Stimulated activated naive B cell treated with anti-CD40 and anti-IgM and Interleukin-4, amounts not matched to agents 10 μg/mL and 1 μg/mL and 100 μg/mL, for 72 hours (primary cell): ENCODE measurements around the gene AKAP13.

Experiments
- ATAC-seq, 2 donors: fragments of 150-1000 bp; cut with Tn5 transposase; replicated peaks; 2 replicates each; pipeline ENCODE4 v1.10.0; 2021; ENCODE audit warnings: moderate library complexity in 1 of 2
- DNase-seq: peaks from one replicate; pipeline ENCODE4 v3.0.0; 2021
- H3K27ac Mint-ChIP-seq: one replicate; pipeline ENCODE4 v1.8.0; 2022; ENCODE audit warnings: mild to moderate bottlenecking, mixed read lengths
- H3K27me3 Mint-ChIP-seq, 2 donors: one replicate each; pipeline ENCODE4 v1.8.0; 2022; ENCODE audit warnings: mixed read lengths in 2 of 2
- H3K36me3 Mint-ChIP-seq, 2 donors: one replicate each; pipeline ENCODE4 v1.8.0; 2022; ENCODE audit warnings: mixed read lengths in 2 of 2, mild to moderate bottlenecking in 1 of 2
- H3K4me1 Mint-ChIP-seq, 2 donors: one replicate each; pipeline ENCODE4 v1.8.0; 2022; ENCODE audit warnings: mixed read lengths in 2 of 2, mild to moderate bottlenecking in 1 of 2
- H3K4me3 Mint-ChIP-seq, 2 donors: one replicate each; pipeline ENCODE4 v1.8.0; 2022; ENCODE audit warnings: mild to moderate bottlenecking in 2 of 2, mixed read lengths in 2 of 2, moderate library complexity in 1 of 2
- H3K9me3 Mint-ChIP-seq, 2 donors: one replicate each; pipeline ENCODE4 v1.8.0; 2022; ENCODE audit warnings: mixed read lengths in 2 of 2, mild to moderate bottlenecking in 1 of 2

Gene AKAP13

GRCh38 chr15:85361323-85361722, 19.1 kb upstream of the AKAP13 start:
- ATAC-seq = peak; percentile 66 to 76
- no peaks in the 10 kb centered on the region for H3K36me3 Mint-ChIP-seq
- H3K4me1 Mint-ChIP-seq = peaks cover 33 to 45% of the 10 kb centered on the region in 2 donors
- H3K9me3 Mint-ChIP-seq = no peaks in the 10 kb centered on the region
- DNase-seq = peak; percentile 27
- no peaks in the 10 kb centered on the region for H3K27me3 Mint-ChIP-seq
- H3K27ac Mint-ChIP-seq = peak overlapping the region; percentile 11
- H3K4me3 Mint-ChIP-seq = peak overlapping the region in 1 of 2 donors; percentile 4

- Mint-ChIP-seq H3K27me3 (no peaks in the 10 kb centered on the region), H3K27ac (no peak overlapping the region), H3K36me3 (no peaks in the 10 kb centered on the region), H3K9me3 (no peaks in the 10 kb centered on the region), H3K4me3 (no peak overlapping the region), H3K4me1 (peaks cover 31 to 48% of the 10 kb centered on the region in 2 donors)
- no peak for ATAC-seq
- no peak for DNase-seq
Measured at GRCh38 chr15:85362436-85363081, 17.8 kb upstream of the AKAP13 start.

- no peak for ATAC-seq
Measured at GRCh38 chr15:85365980-85366379, 14.4 kb upstream of the AKAP13 start.

GRCh38 chr15:85367741-85368140, 12.7 kb upstream of the AKAP13 start:
- Mint-ChIP-seq H3K9me3 (no peaks in the 10 kb centered on the region), H3K27me3 (no peaks in the 10 kb centered on the region), H3K27ac (no peak overlapping the region), H3K4me3 (no peak overlapping the region), H3K36me3 (no peaks in the 10 kb centered on the region), H3K4me1 (peaks cover 12 to 40% of the 10 kb centered on the region in 2 donors)
- ATAC-seq = peak in 1 of 2 donors; percentile 33
- DNase-seq = no peak

More at GRCh38 chr15:85365980-85366379, 14.4 kb upstream of the AKAP13 start:
- no peaks in the 10 kb centered on the region for H3K9me3 Mint-ChIP-seq
- DNase-seq = no peak
- H3K4me3 Mint-ChIP-seq = no peak overlapping the region
- no peak overlapping the region for H3K27ac Mint-ChIP-seq
- H3K4me1 Mint-ChIP-seq = peaks cover 20 to 56% of the 10 kb centered on the region in 2 donors
- no peaks in the 10 kb centered on the region for H3K27me3 Mint-ChIP-seq
- H3K36me3 Mint-ChIP-seq = no peaks in the 10 kb centered on the region

- no peak overlapping the region for H3K4me3 Mint-ChIP-seq
- no peak for DNase-seq
- H3K27me3 Mint-ChIP-seq = no peaks in the 10 kb centered on the region
- H3K9me3 Mint-ChIP-seq = no peaks in the 10 kb centered on the region
- ATAC-seq = no peak
- H3K27ac Mint-ChIP-seq = no peak overlapping the region
- peaks cover 0 to 4% of the 10 kb centered on the region in 2 donors for H3K36me3 Mint-ChIP-seq
- peaks cover 11 to 34% of the 10 kb centered on the region in 2 donors for H3K4me1 Mint-ChIP-seq
Measured at GRCh38 chr15:85374831-85375230, 5.6 kb upstream of the AKAP13 start.

GRCh38 chr15:85377269-85377668, 3.1 kb upstream of the AKAP13 start:
- DNase-seq (no peak), ATAC-seq (no peak)
- H3K9me3 Mint-ChIP-seq = no peaks in the 10 kb centered on the region
- peak overlapping the region; percentile 37 for H3K27ac Mint-ChIP-seq
- H3K27me3 Mint-ChIP-seq = no peaks in the 10 kb centered on the region
- H3K4me3 Mint-ChIP-seq = no peak overlapping the region
- peaks cover 18 to 33% of the 10 kb centered on the region in 2 donors for H3K4me1 Mint-ChIP-seq
- H3K36me3 Mint-ChIP-seq = peaks cover 4 to 7% of the 10 kb centered on the region in 2 donors

GRCh38 chr15:85377986-85378385, 2.4 kb upstream of the AKAP13 start:
- Mint-ChIP-seq H3K9me3 (no peaks in the 10 kb centered on the region), H3K4me1 (peaks cover 24 to 40% of the 10 kb centered on the region in 2 donors), H3K36me3 (peaks cover 5 to 7% of the 10 kb centered on the region in 2 donors), H3K27ac (no peak overlapping the region), H3K4me3 (no peak overlapping the region), H3K27me3 (no peaks in the 10 kb centered on the region)
- no peak for DNase-seq
- no peak for ATAC-seq

- H3K4me3 Mint-ChIP-seq = peak overlapping the region; percentile 85
- peak; percentile 27 for DNase-seq
- peaks cover 30 to 50% of the 10 kb centered on the region in 2 donors for H3K4me1 Mint-ChIP-seq
- ATAC-seq = peak; percentile 12 to 17
- H3K27ac Mint-ChIP-seq = peak overlapping the region; percentile 93
- H3K27me3 Mint-ChIP-seq = no peaks in the 10 kb centered on the region
- H3K36me3 Mint-ChIP-seq = peaks cover 5 to 10% of the 10 kb centered on the region in 2 donors
- no peaks in the 10 kb centered on the region for H3K9me3 Mint-ChIP-seq
Measured at GRCh38 chr15:85379403-85380131, 836 bp upstream of the AKAP13 start.

- Mint-ChIP-seq H3K4me1 (peaks cover 37 to 58% of the 10 kb centered on the region in 2 donors), H3K36me3 (peaks cover 7 to 20% of the 10 kb centered on the region in 2 donors), H3K27me3 (no peaks in the 10 kb centered on the region), H3K27ac (peak overlapping the region; percentile 98), H3K9me3 (no peaks in the 10 kb centered on the region), H3K4me3 (peak overlapping the region; percentile 85)
- DNase-seq (peak; percentile 51), ATAC-seq (peak; percentile 31 to 44)
Measured at GRCh38 chr15:85380812-85381642, 624 bp downstream of the AKAP13 start.

GRCh38 chr15:85381850-85382751, 1.7 kb downstream of the AKAP13 start:
- no peak for ATAC-seq
- H3K9me3 Mint-ChIP-seq = no peaks in the 10 kb centered on the region

GRCh38 chr15:85382942-85383341, 2.5 kb downstream of the AKAP13 start:
- Mint-ChIP-seq H3K36me3 (peaks cover 7 to 20% of the 10 kb centered on the region in 2 donors), H3K27ac (no peak overlapping the region), H3K4me1 (peaks cover 39 to 48% of the 10 kb centered on the region in 2 donors)

More at GRCh38 chr15:85381850-85382751, 1.7 kb downstream of the AKAP13 start:
- H3K36me3 Mint-ChIP-seq = peaks cover 7 to 24% of the 10 kb centered on the region in 2 donors
- no peaks in the 10 kb centered on the region for H3K27me3 Mint-ChIP-seq
- H3K4me1 Mint-ChIP-seq = peaks cover 36 to 54% of the 10 kb centered on the region in 2 donors
- peak overlapping the region; percentile 85 for H3K4me3 Mint-ChIP-seq
- DNase-seq = no peak
- peak overlapping the region; percentile 90 for H3K27ac Mint-ChIP-seq

GRCh38 chr15:85383470-85384148, 3.2 kb downstream of the AKAP13 start:
- H3K9me3 Mint-ChIP-seq = no peaks in the 10 kb centered on the region
- H3K36me3 Mint-ChIP-seq = peaks cover 7 to 20% of the 10 kb centered on the region in 2 donors
- H3K27me3 Mint-ChIP-seq = no peaks in the 10 kb centered on the region
- ATAC-seq (no peak), DNase-seq (no peak)
- H3K4me1 Mint-ChIP-seq = peaks cover 38 to 48% of the 10 kb centered on the region in 2 donors
- peak overlapping the region; percentile 46 to 51 for H3K4me3 Mint-ChIP-seq
- H3K27ac Mint-ChIP-seq = no peak overlapping the region

More at GRCh38 chr15:85382942-85383341, 2.5 kb downstream of the AKAP13 start:
- Mint-ChIP-seq H3K27me3 (no peaks in the 10 kb centered on the region), H3K4me3 (peak overlapping the region in 1 of 2 donors; percentile 44), H3K9me3 (no peaks in the 10 kb centered on the region)
- no peak for DNase-seq
- ATAC-seq = no peak

- Mint-ChIP-seq H3K27me3 (no peaks in the 10 kb centered on the region), H3K4me1 (peaks cover 34 to 40% of the 10 kb centered on the region in 2 donors), H3K27ac (peak overlapping the region; percentile 52), H3K9me3 (no peaks in the 10 kb centered on the region), H3K36me3 (peaks cover 4 to 20% of the 10 kb centered on the region in 2 donors), H3K4me3 (no peak overlapping the region)
- ATAC-seq (no peak), DNase-seq (no peak)
Measured at GRCh38 chr15:85386261-85386660, 5.9 kb downstream of the AKAP13 start.
